NB4 (cell line): ENCODE measurements around the gene ELAC2.

Experiments used
- DNase-seq: peaks from one replicate; pipeline ENCODE4 v3.0.0; 2010; ENCODE audit warnings: low read depth
- H3K4me3 ChIP-seq: one replicate; pipeline ENCODE4 v1.5.1; 2011; ENCODE audit warnings: mild to moderate bottlenecking, low read depth, low read length, moderate library complexity
- MYC ChIP-seq: IDR thresholded peaks from 2 replicates; pipeline ENCODE4 v1.6.1; 2011; ENCODE audit warnings: low read depth, low read length
- POLR2A ChIP-seq: IDR thresholded peaks from 2 replicates; pipeline ENCODE4 v1.6.1; 2011; ENCODE audit warnings: mild to moderate bottlenecking; ENCODE audit not compliant: insufficient read length; ENCODE audit errors: extremely low read depth
- TF ChIP-seq, protein P1 (sequence below): IDR thresholded peaks from 2 replicates; pipeline ENCODE4 v1.6.1; 2011; ENCODE audit warnings: low read depth, low read length
- TF ChIP-seq, protein P2 (sequence below): IDR thresholded peaks from one replicate; pipeline ENCODE4 v1.5.1; 2012; ENCODE audit warnings: low read depth, low read length

Gene ELAC2

DNA sequence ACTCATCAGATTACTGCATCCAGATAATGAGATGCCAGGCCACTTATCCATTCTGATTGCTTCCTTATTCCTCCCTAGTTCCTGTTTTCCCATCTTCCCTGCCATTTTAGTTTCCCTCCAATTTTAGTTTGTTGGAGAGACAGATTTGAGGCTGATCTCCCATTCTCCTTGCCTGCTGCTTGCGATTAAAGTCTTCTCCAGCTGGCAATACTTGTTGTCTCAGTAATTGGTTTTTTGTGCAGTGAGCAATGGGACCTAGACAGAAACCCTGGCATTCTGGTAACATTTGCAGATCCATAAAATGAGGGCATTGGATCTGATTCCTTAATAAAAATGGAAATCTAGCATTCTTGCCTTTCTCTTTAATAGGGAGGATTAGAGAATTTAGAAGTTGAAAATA lies 17.6 kb upstream of the ELAC2 start:
- DNase-seq, result no peak
- no peak overlapping the region for H3K4me3 ChIP-seq
- TF ChIP-seq, protein P1, sequence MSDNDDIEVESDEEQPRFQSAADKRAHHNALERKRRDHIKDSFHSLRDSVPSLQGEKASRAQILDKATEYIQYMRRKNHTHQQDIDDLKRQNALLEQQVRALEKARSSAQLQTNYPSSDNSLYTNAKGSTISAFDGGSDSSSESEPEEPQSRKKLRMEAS, result no peak
- no peak for TF ChIP-seq MYC
- no peak for TF ChIP-seq POLR2A

DNA sequence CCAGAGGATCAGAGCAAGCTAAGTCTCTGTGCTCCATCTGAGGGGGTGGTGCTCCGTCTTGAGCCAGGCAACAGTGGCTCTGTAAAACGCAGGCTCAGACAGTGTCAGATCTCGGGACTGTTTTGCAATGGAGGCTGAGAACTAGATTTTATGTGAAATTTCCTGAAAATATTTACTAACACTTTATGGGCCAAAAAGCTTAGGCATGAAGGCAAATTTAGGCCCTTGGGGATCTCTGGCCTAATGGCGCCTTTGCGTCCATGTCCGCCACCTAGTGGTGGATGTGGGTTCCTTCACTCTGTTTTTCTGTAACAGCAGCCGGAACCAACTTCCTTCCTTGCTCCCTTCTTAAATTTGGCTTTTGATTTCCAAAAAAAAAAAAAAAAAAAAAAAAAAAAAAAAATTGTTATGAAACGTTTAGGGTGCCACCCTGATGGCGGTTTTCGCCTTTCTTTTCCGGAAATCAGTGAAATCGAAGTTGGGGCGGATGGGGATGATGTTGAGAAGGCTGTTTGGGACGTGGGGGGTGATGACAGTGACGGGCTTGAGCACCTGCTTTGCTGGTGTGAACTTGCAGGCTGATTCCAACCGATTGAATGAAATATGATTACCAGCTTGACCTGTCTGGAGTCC lies 14.0 kb upstream of the ELAC2 start:
- TF ChIP-seq MYC (no peak), POLR2A (no peak)
- TF ChIP-seq, protein P1, result no peak
- TF ChIP-seq, protein P2, sequence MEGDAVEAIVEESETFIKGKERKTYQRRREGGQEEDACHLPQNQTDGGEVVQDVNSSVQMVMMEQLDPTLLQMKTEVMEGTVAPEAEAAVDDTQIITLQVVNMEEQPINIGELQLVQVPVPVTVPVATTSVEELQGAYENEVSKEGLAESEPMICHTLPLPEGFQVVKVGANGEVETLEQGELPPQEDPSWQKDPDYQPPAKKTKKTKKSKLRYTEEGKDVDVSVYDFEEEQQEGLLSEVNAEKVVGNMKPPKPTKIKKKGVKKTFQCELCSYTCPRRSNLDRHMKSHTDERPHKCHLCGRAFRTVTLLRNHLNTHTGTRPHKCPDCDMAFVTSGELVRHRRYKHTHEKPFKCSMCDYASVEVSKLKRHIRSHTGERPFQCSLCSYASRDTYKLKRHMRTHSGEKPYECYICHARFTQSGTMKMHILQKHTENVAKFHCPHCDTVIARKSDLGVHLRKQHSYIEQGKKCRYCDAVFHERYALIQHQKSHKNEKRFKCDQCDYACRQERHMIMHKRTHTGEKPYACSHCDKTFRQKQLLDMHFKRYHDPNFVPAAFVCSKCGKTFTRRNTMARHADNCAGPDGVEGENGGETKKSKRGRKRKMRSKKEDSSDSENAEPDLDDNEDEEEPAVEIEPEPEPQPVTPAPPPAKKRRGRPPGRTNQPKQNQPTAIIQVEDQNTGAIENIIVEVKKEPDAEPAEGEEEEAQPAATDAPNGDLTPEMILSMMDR, result peak; percentile 94
- H3K4me3 ChIP-seq, result no peak overlapping the region
- DNase-seq, result peak; percentile 69

DNA sequence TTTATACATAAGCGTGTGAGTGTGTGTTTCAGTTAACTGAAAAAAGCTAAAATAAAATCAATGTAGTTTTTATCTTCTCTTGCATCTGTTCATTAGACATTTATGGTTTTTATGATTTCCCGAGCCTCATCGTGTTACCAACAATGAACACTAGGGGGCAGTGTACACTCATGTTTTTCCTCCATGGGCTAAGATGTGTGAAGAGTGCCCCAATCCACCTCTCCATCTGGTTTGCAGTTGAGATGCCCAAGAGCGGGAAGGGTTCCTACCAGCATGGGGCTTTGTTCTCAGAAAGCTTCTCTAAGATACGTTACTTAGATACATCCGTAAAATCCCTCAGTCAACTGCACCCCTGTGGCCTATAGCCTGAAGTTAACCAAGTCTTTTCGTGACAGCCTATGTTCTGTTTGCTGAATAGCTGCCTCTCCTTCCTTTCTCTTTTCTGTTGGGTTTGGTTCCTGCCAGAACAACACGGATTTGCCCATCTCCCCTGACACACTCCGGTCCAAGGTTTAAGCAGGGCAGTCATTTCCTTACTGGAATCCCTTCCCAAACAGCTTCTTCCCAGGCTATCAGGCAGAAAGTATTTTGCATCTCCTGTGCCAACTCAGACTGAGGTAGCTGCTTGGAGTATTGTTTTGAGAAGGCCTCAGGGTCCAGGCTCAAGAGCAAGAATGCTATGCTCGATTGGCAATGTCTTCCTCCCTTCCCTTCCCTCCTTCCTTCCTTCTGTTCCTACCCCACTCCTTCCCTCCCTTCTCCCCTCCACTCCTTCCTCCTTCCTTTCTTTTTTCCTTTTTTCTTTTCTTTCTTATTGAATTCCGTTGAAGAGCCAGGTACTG lies 12.9 kb upstream of the ELAC2 start:
- peak; percentile 66 for DNase-seq
- no peak for TF ChIP-seq MYC
- TF ChIP-seq, protein P2, result peak; percentile 73
- TF ChIP-seq, protein P1, result 0 out of 2 replicates have a peak, but pooled peaks have one; percentile 12
- TF ChIP-seq POLR2A, result no peak
- H3K4me3 ChIP-seq, result no peak overlapping the region

DNA sequence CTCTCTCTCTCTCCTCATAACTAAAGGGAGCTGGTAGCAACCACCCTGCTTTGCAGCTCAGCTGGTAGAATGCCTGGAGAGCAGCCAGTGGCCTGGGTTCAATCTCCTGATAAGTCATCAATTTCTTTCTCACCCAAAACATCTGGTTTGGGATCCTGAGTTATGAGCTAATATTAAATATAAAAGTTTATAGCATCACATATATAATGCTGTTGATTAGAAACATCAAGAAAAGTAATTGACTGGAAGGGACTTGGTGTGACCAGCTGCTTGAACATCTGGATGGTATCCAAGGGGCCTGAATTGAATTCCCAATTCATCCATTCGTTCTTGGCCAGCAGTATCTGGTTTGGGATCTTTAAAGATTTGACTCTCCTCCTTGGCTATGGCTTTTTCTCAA lies 12.2 kb upstream of the ELAC2 start:
- no peak overlapping the region for H3K4me3 ChIP-seq
- TF ChIP-seq, protein P1, result no peak
- TF ChIP-seq, protein P2, result no peak
- TF ChIP-seq POLR2A (no peak), MYC (no peak)
- no peak for DNase-seq

DNA sequence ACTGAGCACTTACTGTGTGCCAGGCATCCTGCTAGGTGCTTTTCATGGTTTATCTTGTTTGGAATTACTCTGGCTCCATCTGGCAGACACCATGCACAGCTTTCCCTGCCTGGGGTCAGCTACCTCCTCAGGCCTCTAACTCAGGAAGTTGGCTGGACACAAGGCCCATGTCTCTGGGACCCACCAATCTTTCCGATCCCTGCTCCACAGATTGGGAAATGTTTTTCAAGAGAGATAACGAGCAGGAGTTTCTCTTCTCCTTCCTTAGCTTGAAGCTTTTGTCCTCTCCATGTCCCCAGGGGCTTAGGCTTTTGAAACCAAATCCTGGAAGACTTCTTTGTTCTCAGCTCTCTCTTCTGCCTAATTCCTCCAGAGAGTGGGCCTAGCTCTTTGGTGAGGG lies 11.5 kb upstream of the ELAC2 start:
- no peak overlapping the region for H3K4me3 ChIP-seq
- no peak for DNase-seq
- TF ChIP-seq POLR2A (no peak), MYC (no peak)
- TF ChIP-seq, protein P2, result no peak
- TF ChIP-seq, protein P1, result no peak

DNA sequence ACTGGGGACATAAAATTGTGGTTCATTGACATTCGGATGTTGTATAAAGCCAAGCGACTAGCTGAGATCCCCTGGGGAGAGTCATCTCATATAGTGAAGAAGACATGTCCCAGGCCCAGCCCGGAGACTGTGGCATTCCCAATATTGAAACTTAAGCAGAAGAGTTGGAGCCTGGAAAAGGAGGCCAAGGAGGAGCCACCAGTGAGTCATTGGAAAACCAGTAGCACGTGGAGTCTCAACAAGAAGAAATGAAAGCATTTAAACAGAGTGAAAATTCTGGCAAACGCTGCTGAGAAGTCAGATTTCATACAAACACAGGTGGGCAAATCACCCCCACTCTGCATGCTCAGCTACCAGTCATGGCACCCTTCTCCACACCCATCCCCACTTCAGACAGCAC lies 9.4 kb upstream of the ELAC2 start:
- TF ChIP-seq MYC, result no peak
- no peak for TF ChIP-seq POLR2A
- TF ChIP-seq, protein P2, result no peak
- TF ChIP-seq, protein P1, result no peak
- DNase-seq, result no peak
- no peak overlapping the region for H3K4me3 ChIP-seq
